C4-2B (cell line): ENCODE data around the gene GALNT7.

ENCODE experiments used
- ZFX ChIP-seq: fragments of 450-650 bp; IDR thresholded peaks from 2 replicates; pipeline ENCODE4 v1.6.1; 2017
- TF ChIP-seq, protein P1 (sequence below): fragments of 450-650 bp; conservative IDR thresholded peaks from 2 replicates; pipeline ENCODE4 v1.5.1; 2017; ENCODE audit warnings: mild to moderate bottlenecking

DNA sequence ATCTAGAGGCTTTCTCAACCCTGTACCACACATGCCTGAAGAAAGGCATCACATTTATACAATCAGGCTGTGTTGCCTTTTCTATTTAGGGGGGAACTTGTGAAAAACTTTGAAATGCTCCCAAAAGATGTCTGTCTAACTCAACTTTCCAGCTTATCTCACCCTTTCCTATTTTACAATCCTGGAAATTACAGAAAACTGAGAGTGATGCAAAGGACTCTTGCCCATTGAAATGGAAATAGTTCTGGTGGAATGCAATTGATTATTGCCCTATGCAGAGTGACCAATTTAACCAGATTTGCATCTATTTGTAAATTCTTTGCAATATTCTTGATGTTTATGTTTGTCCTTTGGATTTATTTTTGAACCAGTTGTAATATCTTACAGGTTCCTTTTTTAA lies 77.3 kb downstream of the GALNT7 start:
- TF ChIP-seq, protein P1, sequence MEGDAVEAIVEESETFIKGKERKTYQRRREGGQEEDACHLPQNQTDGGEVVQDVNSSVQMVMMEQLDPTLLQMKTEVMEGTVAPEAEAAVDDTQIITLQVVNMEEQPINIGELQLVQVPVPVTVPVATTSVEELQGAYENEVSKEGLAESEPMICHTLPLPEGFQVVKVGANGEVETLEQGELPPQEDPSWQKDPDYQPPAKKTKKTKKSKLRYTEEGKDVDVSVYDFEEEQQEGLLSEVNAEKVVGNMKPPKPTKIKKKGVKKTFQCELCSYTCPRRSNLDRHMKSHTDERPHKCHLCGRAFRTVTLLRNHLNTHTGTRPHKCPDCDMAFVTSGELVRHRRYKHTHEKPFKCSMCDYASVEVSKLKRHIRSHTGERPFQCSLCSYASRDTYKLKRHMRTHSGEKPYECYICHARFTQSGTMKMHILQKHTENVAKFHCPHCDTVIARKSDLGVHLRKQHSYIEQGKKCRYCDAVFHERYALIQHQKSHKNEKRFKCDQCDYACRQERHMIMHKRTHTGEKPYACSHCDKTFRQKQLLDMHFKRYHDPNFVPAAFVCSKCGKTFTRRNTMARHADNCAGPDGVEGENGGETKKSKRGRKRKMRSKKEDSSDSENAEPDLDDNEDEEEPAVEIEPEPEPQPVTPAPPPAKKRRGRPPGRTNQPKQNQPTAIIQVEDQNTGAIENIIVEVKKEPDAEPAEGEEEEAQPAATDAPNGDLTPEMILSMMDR = no peak
- no peak for TF ChIP-seq ZFX
